Duodenal mucosa (tissue), 2 donors: ENCODE data around the gene RTF2.

Source experiments
- H3K27ac ChIP-seq: one replicate; pipeline ENCODE4 v1.7.0; 2013; ENCODE audit warnings: low read depth, low read length
- H3K27me3 ChIP-seq, 2 donors: one replicate each; pipeline ENCODE4 v1.7.0; 2013; ENCODE audit warnings: low read length in 2 of 2, control low read depth in 1 of 2; ENCODE audit not compliant: insufficient read depth in 2 of 2, control insufficient read depth in 1 of 2
- H3K36me3 ChIP-seq, 2 donors: one replicate each; pipeline ENCODE4 v1.7.0; 2013; ENCODE audit warnings: low read length in 2 of 2, control low read depth in 1 of 2; ENCODE audit not compliant: insufficient read depth in 2 of 2, control insufficient read depth in 1 of 2
- H3K4me1 ChIP-seq, 2 donors: one replicate each; pipeline ENCODE4 v1.7.0; 2013; ENCODE audit warnings: low read length in 2 of 2, control low read depth in 1 of 2; ENCODE audit not compliant: insufficient read depth in 2 of 2, control insufficient read depth in 1 of 2
- H3K4me3 ChIP-seq, 2 donors: one replicate each; pipeline ENCODE4 v1.7.0; 2013; ENCODE audit warnings: low read length in 2 of 2, low read depth in 1 of 2
- H3K9ac ChIP-seq, 2 donors: one replicate each; pipeline ENCODE4 v1.7.0; 2013; ENCODE audit warnings: low read length in 2 of 2, low read depth in 1 of 2
- H3K9me3 ChIP-seq, 2 donors: one replicate each; pipeline ENCODE4 v1.7.0; 2013; ENCODE audit warnings: low read length in 2 of 2, control low read depth in 1 of 2; ENCODE audit not compliant: control insufficient read depth in 1 of 2

The RTF2 gene

DNA sequence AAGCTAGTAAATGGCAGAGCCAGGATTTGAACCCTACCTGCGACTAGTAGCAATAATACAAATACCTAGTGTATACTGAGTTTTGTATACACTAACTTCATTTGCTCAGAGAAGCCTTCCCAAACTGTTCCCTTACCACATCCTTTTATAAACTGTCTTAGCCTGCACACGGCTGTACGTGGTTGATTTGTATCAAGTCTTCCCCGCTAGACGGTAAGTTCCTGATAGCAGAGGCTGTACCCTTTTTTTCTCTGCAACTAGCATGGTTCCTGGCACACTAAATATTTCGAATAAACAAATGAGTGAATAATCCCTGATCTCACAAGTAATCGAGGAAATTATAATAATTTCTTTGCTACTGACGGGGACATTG, 636 bp downstream of the RTF2 start:
- Histone ChIP-seq H3K27ac (no peak overlapping the region), H3K9ac (peak overlapping the region; percentile 85 to 95), H3K27me3 (no peaks in the 10 kb centered on the region), H3K4me3 (peak overlapping the region; percentile 96 to 97), H3K4me1 (peaks cover 12 to 22% of the 10 kb centered on the region in 2 donors), H3K9me3 (no peaks in the 10 kb centered on the region), H3K36me3 (peaks cover 7 to 14% of the 10 kb centered on the region in 2 donors)

DNA sequence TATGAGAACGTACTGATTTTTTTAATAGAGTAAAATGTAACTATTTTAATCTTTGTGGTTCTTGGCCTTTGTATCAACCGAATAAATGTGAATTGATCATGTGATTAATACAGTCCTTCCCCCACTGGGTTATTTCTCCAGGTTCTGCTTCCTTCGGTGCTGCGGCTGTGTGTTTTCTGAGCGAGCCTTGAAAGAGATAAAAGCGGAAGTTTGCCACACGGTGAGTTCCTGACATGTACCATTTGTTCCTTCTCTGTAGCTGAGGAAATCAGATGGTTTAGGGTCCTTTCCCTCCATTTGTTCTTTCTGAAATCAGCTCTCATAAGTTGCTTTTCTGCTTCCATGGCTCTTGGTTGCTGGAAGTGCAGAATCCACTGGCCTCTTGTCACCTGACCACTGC, 15.5 kb downstream of the RTF2 start:
- no peak overlapping the region for H3K4me3 ChIP-seq
- H3K27me3 ChIP-seq = no peaks in the 10 kb centered on the region
- no peak overlapping the region for H3K9ac ChIP-seq
- H3K27ac ChIP-seq = no peak overlapping the region
- H3K4me1 ChIP-seq = no peaks in the 10 kb centered on the region
- H3K36me3 ChIP-seq = peaks cover 40 to 87% of the 10 kb centered on the region in 2 donors
- H3K9me3 ChIP-seq = no peaks in the 10 kb centered on the region

DNA sequence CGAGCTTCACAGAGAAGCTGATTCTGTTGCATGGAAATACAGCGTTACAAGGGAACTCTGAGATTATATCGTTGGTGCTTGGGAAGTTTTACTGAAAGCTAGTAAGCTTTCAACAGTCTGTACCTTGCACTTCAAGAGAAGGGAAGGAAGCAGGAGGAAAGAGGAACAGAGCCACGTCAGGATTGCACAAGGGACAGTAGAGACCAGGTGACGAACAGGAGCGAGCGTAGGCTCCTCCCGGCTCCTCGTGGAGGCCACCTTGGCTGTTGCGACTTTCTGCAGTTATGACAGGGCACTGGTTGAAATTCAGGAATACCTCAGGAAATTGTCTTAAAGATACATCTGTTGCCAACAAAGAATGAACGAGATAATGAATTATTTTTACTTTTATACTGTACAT, 18.8 kb downstream of the RTF2 start:
- Histone ChIP-seq H3K27me3 (no peaks in the 10 kb centered on the region), H3K4me3 (no peak overlapping the region), H3K9me3 (no peaks in the 10 kb centered on the region), H3K9ac (no peak overlapping the region), H3K36me3 (peaks cover 36 to 83% of the 10 kb centered on the region in 2 donors), H3K4me1 (no peaks in the 10 kb centered on the region), H3K27ac (no peak overlapping the region)

DNA sequence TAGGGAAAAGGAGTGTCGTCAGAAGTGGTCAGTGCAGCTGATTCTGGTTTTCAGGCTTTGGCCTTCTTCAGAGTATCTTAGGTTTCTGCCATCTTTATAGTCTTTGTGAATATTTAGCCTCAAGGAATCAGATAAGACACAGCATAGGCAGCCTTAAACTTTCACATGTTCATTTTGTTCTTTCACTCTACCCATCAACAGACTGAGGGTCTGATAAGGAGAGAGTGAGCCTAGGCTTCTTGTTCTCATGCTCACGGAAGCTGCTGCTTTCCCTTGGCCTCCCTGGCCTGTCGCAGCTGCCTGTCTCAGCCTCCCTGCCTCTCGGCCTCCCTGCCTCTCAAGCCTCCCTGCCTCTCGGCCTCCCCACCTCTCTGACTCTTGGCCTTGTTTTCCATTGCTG, 20.1 kb downstream of the RTF2 start:
- H3K27me3 ChIP-seq = no peaks in the 10 kb centered on the region
- no peaks in the 10 kb centered on the region for H3K9me3 ChIP-seq
- no peak overlapping the region for H3K4me3 ChIP-seq
- no peak overlapping the region for H3K27ac ChIP-seq
- H3K9ac ChIP-seq = no peak overlapping the region
- H3K36me3 ChIP-seq = peaks cover 36 to 74% of the 10 kb centered on the region in 2 donors
- no peaks in the 10 kb centered on the region for H3K4me1 ChIP-seq

DNA sequence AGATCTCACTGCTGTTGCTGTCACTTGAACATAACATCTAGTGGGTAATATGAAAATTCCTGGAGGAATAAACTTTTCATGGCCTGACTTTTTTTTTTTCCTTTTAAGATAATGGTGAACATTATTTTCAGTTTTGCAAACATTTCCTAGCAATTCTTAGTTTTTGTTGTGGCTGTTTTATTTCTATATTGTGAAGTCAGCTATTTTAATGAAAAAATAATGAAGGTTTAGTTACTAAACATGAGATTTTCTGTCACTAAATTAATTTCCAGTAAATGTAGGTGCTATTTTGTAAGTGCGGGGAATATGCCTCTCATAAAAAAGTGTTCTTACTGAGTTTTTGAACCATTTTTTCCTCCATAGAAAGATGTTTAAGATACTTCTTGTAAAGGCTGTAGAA, 32.7 kb downstream of the RTF2 start:
- H3K4me3 ChIP-seq = no peak overlapping the region
- no peak overlapping the region for H3K27ac ChIP-seq
- no peak overlapping the region for H3K9ac ChIP-seq
- no peaks in the 10 kb centered on the region for H3K9me3 ChIP-seq
- H3K27me3 ChIP-seq = no peaks in the 10 kb centered on the region
- H3K36me3 ChIP-seq = peaks cover 11 to 28% of the 10 kb centered on the region in 2 donors
- H3K4me1 ChIP-seq = no peaks in the 10 kb centered on the region

DNA sequence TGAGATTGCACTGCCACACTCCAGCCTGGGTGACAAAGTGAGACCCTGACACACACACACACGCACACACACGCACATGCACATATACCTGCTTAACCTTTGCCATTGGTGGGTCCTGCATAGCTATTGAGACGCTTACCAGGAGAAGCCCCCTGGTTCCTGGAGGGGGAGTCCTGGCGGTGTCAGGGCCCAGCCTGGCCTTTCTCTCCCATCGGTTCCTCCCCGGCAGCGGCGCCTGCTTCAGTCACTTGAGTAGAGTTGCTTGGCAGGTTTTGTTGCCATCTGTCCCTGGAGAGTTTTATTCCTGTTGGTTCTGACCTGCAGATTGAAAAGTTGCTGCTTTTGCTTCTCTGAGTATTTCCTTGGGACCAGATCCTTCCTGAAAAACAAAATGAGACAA, 35.5 kb downstream of the RTF2 start:
- H3K36me3 ChIP-seq = peaks cover 0 to 16% of the 10 kb centered on the region in 2 donors
- no peak overlapping the region for H3K9ac ChIP-seq
- no peak overlapping the region for H3K27ac ChIP-seq
- H3K27me3 ChIP-seq = no peaks in the 10 kb centered on the region
- no peaks in the 10 kb centered on the region for H3K9me3 ChIP-seq
- H3K4me3 ChIP-seq = no peak overlapping the region
- no peaks in the 10 kb centered on the region for H3K4me1 ChIP-seq

DNA sequence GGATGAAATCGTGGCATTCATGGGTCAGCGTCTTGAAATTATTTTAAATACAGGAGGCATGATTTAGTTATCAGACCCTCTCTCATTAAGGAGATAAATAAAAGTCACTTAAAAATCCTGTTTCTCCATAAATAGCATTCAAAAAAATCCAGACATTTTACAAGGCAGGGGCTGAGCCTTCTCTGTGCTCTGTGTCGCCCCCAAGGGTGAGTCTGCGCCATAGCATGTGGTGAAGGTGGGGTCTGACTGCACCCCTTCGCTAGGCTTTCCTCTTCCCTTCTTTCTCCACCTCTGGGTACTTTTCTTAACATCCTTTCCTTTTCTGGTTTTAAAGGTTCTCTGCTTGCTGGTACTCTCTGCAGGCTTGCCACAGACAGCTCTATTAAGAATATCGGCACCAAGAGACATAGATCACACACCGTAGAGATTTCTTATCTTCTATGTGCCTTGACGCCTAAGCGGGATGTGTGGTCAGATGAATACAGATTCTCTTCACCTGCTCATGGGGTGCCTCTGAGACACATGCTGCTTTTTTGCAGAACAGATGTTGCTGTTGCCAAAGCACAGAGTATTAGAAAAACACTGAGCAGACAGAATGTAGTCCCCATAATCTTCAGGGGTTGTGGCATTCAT, 36.1 kb downstream of the RTF2 start:
- no peaks in the 10 kb centered on the region for H3K9me3 ChIP-seq

DNA sequence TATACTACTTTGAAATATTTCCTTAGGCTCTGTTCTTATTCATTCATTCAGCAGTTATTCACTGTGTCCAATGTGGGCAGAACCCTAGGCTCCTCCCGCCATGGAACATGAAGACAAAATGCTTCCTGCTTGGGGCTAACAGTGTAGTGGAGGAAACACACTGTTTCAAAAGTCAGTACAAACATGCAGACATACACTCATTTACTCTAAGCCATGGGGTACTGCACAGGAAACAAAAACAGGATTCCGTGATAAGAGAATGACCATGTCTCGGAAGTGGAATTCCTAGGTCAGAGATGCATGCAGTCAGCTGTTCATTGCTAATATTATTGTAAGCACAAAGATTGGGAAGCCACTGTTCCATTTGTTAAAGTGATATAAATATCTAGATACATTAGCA, 37.7 kb downstream of the RTF2 start:
- Histone ChIP-seq H3K36me3 (peaks cover 0 to 9% of the 10 kb centered on the region in 2 donors), H3K9ac (no peak overlapping the region), H3K4me3 (no peak overlapping the region), H3K4me1 (no peaks in the 10 kb centered on the region), H3K27ac (no peak overlapping the region), H3K9me3 (no peaks in the 10 kb centered on the region), H3K27me3 (no peaks in the 10 kb centered on the region)

More for the DNA sequence above, 36.1 kb downstream of the RTF2 start:
- Histone ChIP-seq H3K27ac (no peak overlapping the region), H3K36me3 (peaks cover 0 to 16% of the 10 kb centered on the region in 2 donors), H3K27me3 (no peaks in the 10 kb centered on the region), H3K4me3 (no peak overlapping the region), H3K4me1 (no peaks in the 10 kb centered on the region), H3K9ac (no peak overlapping the region)

DNA sequence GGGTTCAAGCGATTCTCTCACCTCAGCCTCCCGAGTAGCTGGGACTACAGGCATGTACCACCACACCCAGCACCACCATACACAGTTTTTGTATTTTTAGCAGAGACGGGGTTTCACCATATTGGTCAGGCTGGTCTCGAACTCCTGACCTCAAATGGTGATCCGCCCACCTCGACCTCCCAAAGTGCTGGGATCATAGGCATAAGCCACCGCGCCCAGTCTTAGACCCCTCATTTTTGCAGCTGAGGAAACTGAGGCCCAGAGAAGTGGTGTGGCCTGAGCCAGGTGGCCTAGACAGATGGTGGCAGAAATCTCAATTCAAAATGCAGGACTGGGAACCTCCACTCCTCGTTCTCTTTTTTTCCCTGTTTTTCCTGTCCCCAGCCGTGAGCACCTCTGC, 43.5 kb downstream of the RTF2 start:
- H3K9me3 ChIP-seq = no peaks in the 10 kb centered on the region
- no peak overlapping the region for H3K27ac ChIP-seq
- H3K4me1 ChIP-seq = no peaks in the 10 kb centered on the region
- H3K36me3 ChIP-seq = peaks cover 11 to 48% of the 10 kb centered on the region in 2 donors
- H3K27me3 ChIP-seq = no peaks in the 10 kb centered on the region
- no peak overlapping the region for H3K9ac ChIP-seq
- H3K4me3 ChIP-seq = no peak overlapping the region

DNA sequence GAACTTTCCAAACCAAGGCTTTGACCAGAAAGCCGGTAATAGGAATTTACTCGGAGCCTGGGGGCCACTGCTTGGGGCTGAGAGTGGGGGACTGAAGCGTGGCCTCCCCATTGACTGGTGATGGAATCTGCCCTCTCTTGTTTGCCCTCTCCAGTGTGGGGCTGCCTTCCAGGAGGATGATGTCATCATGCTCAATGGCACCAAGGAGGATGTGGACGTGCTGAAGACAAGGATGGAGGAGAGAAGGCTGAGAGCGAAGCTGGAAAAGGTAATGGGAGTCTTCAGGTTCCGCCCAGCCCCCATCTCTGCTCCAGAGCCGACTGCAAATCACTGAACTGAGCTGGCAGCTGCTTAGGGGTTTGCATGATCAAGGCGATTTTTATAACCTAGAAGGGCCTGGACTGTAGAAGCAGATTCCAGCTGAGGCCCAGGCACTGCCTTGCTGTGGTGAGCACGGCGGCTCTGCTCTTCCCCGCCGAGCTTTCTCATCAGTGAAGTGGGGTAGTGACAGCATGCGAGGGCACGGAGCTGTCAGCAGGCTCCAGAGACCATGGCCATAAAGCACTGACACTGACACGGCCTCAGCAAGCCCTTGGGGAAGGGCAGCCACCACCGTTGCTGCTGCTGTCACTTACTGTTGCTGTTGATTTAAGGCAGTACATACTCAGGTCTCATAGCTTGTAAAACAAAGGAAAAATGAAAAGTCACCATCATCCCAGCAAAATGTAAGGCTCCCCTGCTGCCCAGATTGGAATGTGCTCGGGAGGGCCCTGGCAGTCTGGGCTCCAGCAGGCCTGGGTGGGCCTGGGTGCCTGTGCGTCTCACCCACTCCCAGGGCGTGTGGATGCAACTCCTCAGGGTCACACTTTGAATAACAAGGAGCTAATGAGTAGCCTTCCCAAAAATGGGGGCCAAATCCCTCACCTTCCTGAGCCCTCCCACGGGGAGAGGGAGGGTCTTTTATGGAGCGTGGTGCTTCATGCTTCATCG, 45.0 kb downstream of the RTF2 start:
- H3K36me3 ChIP-seq = peaks cover 25 to 58% of the 10 kb centered on the region in 2 donors

More for the DNA sequence above, 45.0 kb downstream of the RTF2 start:
- Histone ChIP-seq H3K27me3 (no peaks in the 10 kb centered on the region), H3K4me3 (no peak overlapping the region), H3K9me3 (no peaks in the 10 kb centered on the region), H3K9ac (no peak overlapping the region), H3K4me1 (no peaks in the 10 kb centered on the region), H3K27ac (no peak overlapping the region)
